ENCODE data around the gene CLCC1.
"Not testable (repeated sequence)": the region's sequence is repeated elsewhere in the genome, so short reads cannot be mapped to it uniquely, and the experiment has no call there.

CLCC1 gene

GRCh38 chr1:108963052-108963686, at the start of gene CLCC1:
CLCC1 (minus strand) TSS chr1:108963484; CDS start chr1:108950437, 13,047 bp downstream.
- DNase-seq: peak; percentile 90

- DNase-seq: no peak
Measured at GRCh38 chr1:109011335-109011734, 48.1 kb upstream of the CLCC1 start.

- not testable (repeated sequence) for DNase-seq
Measured at GRCh38 chr1:108996622-108997021, 33.3 kb upstream of the CLCC1 start.

- no peak for DNase-seq
Measured at GRCh38 chr1:108983114-108983513, 19.8 kb upstream of the CLCC1 start.

- DNase-seq: no peak
Measured at GRCh38 chr1:108976658-108977057, 13.4 kb upstream of the CLCC1 start.

GRCh38 chr1:108972951-108973350, 9.7 kb upstream of the CLCC1 start:
- no peak for DNase-seq

- DNase-seq: no peak
Measured at GRCh38 chr1:108969346-108969745, 6.1 kb upstream of the CLCC1 start.

- peak; percentile 37 for DNase-seq
Measured at GRCh38 chr1:108962681-108963051, 618 bp downstream of the CLCC1 start.

- no peak for DNase-seq
Measured at GRCh38 chr1:108961752-108962486, 1.4 kb downstream of the CLCC1 start.

GRCh38 chr1:108961198-108961597, 2.1 kb downstream of the CLCC1 start:
- DNase-seq: no peak

GRCh38 chr1:108960719-108961118, 2.6 kb downstream of the CLCC1 start:
- DNase-seq: no peak

- no peak for DNase-seq
Measured at GRCh38 chr1:108957888-108958287, 5.4 kb downstream of the CLCC1 start.

- DNase-seq: no peak
Measured at GRCh38 chr1:108955881-108956280, 7.4 kb downstream of the CLCC1 start.

- no peak for DNase-seq
Measured at GRCh38 chr1:108955111-108955510, 8.2 kb downstream of the CLCC1 start.

GRCh38 chr1:108953452-108953851, 9.8 kb downstream of the CLCC1 start:
- DNase-seq: no peak

GRCh38 chr1:108951242-108951641, 12.0 kb downstream of the CLCC1 start:
- DNase-seq: no peak

GRCh38 chr1:108949044-108949443, 14.2 kb downstream of the CLCC1 start:
- DNase-seq: no peak

GRCh38 chr1:108947871-108948525, 15.3 kb downstream of the CLCC1 start:
- DNase-seq: no peak

- no peak for DNase-seq
Measured at GRCh38 chr1:108936170-108936569, 27.1 kb downstream of the CLCC1 start.

- DNase-seq: no peak
Measured at GRCh38 chr1:108933944-108934343, 29.3 kb downstream of the CLCC1 start.

- DNase-seq: not testable (repeated sequence)
Measured at GRCh38 chr1:108927565-108927964, 35.7 kb downstream of the CLCC1 start.

- no peak for DNase-seq
Measured at GRCh38 chr1:108925920-108926319, 37.4 kb downstream of the CLCC1 start.

- no peak for DNase-seq
Measured at GRCh38 chr1:108916788-108917187, 46.5 kb downstream of the CLCC1 start.
